ENCODE measurements around the gene GBX2. TPM values are rescaled to one million over a fixed set of nuclear protein-coding genes. Genes with fewer than 3 reads are reported as not detected.

Gene GBX2
- total RNA-seq, 2 donors from 2014 or later = not detected

GRCh38 chr2:236170590-236171165 is 2.5 kb upstream of the GBX2 start:
- no peak for DNase-seq (ENCODE audit: low spot score)
- intact Hi-C loops (cut with DNase I) = no loop called here

DNA sequence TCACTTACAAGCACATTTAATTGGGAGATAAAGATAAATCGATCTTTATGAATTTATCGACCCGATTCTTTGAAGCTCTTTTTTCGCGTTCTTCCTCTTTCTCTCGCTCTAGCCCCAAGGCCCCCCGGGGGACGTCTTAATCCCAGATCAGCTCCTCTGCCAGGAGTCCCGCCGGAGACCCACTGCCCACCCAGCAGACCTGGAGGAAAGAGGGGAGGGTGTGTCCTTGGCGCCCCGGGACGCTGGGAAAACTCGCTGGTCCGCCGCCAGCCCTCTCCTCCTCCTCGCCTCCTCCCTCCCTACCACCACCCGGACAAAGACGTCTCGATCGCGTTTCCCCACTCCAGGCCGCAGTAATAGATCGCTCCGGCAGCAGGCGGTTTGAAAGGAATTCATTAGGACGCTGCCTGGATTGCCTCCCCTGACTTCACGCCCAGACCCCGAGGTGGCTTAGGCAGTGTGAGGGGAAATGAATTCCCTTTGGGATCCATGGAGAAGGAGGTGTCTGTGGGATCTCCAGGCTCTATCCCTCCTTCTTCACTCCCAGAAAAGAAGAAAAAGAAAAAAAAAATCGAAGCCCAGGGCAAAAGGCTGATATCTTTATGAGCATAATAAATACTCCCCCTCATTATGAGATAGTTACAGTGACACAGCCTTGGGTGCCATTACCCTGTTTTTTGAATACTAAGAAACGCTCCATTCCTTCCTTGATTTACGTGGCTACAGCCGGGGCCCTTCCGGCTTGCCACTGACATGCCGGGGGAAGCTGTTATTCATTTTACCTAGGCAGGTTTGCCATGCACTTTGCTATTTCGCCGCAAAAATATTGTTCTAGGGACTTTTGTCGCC is 1.8 kb upstream of the GBX2 start:
- intact Hi-C loops (cut with DNase I) = no loop called here
- no peak for DNase-seq (ENCODE audit: low spot score)

DNA sequence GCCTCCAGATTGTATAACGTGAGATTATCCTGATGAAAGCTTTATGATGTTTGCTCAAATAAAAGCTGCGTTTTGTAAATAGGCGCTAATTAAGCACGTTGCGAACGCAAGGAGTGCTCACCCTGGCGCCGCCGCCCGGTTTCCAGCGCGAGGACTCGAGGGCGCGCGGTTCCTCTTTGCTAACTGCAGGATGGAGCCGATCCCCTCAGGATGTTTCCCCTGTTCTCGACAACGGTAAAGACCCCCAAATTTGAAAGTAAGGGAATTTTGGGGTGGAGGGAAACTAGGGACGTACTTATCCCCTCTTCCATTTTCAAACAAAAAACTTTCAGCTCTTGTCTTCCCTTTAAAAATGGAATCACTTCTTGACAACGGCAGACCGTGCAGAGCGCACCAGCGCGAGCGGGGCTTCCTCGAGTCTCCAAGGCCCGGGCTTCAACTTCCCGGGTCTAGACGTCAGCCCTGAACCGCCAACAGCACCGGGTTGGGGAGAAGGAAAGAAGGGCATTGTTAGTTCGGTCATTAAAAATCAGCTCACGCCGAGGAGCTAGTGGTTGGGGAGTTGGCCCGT is 1.1 kb upstream of the GBX2 start:
- intact Hi-C loops (cut with DNase I) = no loop called here
- DNase-seq (ENCODE audit: low spot score) = no peak

GRCh38 chr2:236167297-236168109 is 683 bp downstream of the GBX2 start:
- no peak for DNase-seq (ENCODE audit: low spot score)
- intact Hi-C loops (cut with DNase I) = no loop called here

DNA sequence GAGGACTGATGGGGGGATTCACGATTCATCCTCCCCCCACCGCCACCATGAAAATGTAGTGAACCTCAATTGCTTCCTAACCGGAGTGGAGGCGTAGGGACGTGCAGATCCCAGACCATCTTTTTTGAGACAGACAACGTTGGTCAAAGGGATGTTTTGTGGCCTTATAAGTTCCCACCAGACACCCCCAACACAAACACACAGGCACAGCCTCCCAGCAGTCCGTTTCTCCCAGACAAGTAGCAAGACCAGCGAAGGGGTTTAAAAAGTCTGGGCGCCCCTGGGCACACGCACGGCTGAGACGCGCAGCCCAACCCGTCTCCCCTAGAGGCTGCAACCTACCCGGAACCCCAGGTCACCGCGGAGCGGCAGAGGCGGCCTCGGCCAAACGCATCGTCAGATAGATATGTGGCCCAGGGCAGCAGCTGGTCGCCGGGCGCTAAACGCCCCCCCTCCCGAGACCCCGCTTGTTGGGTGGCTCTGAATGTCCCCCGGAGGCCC is 1.3 kb downstream of the GBX2 start:
- intact Hi-C loops (cut with DNase I) = no loop called here
- no peak for DNase-seq (ENCODE audit: low spot score)

GRCh38 chr2:236165842-236166795 is 2.1 kb downstream of the GBX2 start:
- DNase-seq (ENCODE audit: low spot score) = no peak

GRCh38 chr2:236164925-236165841 is 3.0 kb downstream of the GBX2 start:
- DNase-seq (ENCODE audit: low spot score) = no peak
- intact Hi-C loops (cut with DNase I) = no loop called here

More at GRCh38 chr2:236165842-236166795, 2.1 kb downstream of the GBX2 start:
- intact Hi-C loops (cut with DNase I) = no loop called here

DNA sequence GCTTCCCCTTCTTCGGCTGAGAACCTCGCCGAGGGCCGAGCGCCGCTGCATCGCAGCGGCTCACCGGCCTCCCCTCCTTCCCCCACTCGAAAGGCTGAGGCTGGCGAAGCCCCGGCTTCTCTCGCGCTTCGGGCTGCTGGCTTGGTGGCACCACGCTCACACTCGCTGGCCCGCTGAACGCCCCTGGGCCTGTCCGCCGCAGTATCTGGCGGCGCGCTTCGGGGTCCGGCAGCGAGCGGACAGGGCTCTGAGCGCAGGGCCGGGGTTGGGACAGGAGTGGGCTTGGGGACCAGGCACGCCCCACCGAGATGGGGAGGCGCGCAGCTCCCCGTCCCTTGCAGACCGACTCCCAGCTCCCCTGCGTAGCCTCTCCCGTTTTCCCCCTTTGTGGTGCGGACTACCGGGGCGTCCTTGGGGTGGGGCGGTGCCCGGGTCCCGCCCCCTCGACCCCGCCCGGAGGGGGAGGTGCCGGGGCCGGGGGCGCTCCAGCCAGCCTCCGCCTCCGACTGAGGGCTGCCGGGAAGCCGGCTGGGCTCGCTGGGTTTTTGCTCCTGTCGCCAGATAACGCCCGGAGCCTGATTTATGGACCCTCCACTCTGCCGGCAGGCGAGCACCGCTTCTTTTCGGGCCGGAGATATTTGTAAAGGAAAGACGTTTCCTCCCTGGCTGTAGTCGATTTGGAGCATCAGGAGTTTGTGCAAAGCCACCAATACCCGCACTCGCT is 3.8 kb downstream of the GBX2 start:
- no peak for DNase-seq (ENCODE audit: low spot score)
- intact Hi-C loops (cut with DNase I) = no loop called here

GRCh38 chr2:236163471-236164200 is 4.5 kb downstream of the GBX2 start:
- DNase-seq (ENCODE audit: low spot score) = no peak
- intact Hi-C loops (cut with DNase I) = no loop called here

GRCh38 chr2:236162882-236163470 is 5.2 kb downstream of the GBX2 start:
- no peak for DNase-seq (ENCODE audit: low spot score)
- intact Hi-C loops (cut with DNase I) = no loop called here

DNA sequence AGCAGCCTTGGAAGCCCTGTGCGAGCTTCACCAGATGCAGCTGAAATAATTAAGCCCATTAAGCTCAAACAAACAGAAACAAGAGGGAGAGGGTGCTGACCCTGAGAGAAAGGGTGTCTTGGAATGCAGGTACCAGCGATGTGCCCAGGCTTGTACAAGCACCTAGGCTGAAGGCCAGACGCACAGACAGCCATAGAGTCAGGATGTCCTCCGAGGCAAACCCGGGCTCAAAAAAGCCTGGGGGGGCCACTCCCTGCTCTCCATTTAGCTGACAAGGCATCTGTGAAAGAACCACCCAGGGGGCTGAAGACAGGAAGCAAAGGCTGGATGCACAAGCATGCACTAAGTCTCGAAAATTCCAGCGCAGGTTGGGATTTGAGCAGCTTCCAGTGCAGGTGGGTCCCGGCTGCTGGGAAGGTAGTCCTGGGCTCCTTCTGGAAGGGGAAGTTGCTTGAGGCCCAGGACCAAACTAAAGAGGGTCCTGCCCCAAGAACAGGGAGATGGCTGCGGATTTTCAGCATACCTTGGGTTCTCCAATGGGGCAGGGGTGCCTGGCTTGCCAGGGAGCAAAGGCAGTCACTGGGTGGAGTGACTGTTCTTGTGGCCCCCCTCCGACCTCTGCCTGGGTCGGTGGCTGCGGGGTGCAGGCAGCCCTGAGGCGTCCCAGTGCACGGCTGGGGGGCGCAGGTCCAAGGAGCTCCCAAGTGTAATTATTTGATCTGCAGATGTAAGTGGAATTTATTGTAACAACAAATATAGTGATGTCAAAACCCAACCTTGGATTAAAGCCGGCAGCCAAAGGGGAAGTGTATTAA is 5.9 kb downstream of the GBX2 start:
- intact Hi-C loops (cut with DNase I) = no loop called here
- no peak for DNase-seq (ENCODE audit: low spot score)

DNA sequence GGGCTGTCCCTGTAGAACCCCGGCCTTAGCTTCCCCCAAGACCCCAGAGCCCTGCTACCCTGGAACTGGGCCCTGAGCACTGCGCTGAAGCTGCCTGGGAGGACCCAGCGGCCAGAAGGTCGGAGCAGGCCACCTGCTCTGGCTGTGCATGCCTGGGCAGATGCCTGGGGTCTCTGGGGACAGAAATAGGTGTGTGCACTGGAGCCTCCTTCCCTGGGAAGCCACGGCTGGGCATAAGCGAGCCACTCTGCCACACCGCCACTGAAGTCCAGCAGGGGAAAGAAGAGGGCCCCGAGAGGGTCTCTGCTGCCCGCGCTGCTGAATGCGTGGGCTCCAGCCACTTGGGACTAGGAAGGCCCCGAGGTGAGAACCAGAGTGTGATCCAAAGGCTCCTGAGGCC is 6.7 kb downstream of the GBX2 start:
- DNase-seq (ENCODE audit: low spot score) = no peak
- intact Hi-C loops (cut with DNase I) = no loop called here

DNA sequence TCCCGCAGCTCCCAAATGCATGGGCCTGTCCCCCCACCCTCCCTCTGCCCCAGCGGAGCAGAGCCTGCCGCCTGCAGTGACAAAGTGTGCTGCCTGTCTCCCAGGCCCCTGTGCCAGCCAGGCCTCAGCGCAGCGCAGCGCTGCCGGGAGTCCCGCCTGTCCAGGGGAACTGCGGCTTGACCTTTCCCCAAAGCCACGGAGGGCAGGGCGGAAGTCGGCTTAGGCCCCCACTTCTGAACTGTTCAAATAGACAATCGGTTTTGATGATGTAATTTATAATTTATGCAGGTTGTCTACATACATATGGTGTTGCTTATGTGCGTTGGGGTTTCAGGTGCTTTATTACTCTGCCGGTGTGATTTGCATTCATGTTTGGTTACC is 7.1 kb downstream of the GBX2 start:
- intact Hi-C loops (cut with DNase I) = no loop called here
- no peak for DNase-seq (ENCODE audit: low spot score)

- intact Hi-C loops (cut with DNase I) = no loop called here
- DNase-seq (ENCODE audit: low spot score) = no peak
Observed at GRCh38 chr2:236160366-236161081, 7.7 kb downstream of the GBX2 start.

DNA sequence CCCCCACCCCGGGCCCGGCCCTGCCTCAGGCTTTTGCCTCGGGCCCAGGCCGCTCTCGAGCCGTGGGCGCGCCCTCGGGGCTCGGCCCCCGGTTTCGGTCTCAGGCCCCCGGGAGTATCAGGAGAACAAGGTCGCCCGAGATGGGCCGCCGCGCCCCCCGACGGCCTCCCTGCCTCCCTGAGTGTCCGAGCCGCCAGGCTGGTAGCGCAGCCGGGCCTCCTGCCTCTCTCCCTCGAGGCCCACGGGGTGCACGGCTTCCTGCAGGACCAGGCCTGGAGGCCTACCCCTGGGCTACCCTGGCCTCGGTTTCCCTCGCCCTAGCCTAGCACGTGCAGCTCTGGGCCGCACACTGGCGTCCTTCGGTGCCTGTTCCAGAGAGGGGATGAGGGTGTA is 8.4 kb downstream of the GBX2 start:
- DNase-seq (ENCODE audit: low spot score) = no peak
- intact Hi-C loops (cut with DNase I) = no loop called here

Measured in posterior vena cava (tissue), 2 donors.